ENCODE results near the gene DLST.

Gene DLST

GRCh38 chr14:74860899-74861733 is 20.6 kb upstream of the DLST start:
- peak; percentile 91 to 99 for DNase-seq (ENCODE audit: low read depth in 2 of 2, low spot score in 1 of 2)

GRCh38 chr14:74861734-74862090 is 20.0 kb upstream of the DLST start:
- DNase-seq (ENCODE audit: low read depth in 2 of 2, low spot score in 1 of 2) = no peak

- no peak for DNase-seq (ENCODE audit: low read depth in 2 of 2, low spot score in 1 of 2)
Observed at GRCh38 chr14:74863274-74863673, 18.4 kb upstream of the DLST start.

- DNase-seq (ENCODE audit: low read depth in 2 of 2, low spot score in 1 of 2) = no peak
Observed at GRCh38 chr14:74864198-74864597, 17.5 kb upstream of the DLST start.

- no peak for DNase-seq (ENCODE audit: low read depth in 2 of 2, low spot score in 1 of 2)
Observed at GRCh38 chr14:74865156-74865555, 16.6 kb upstream of the DLST start.

GRCh38 chr14:74866708-74867389 is 14.9 kb upstream of the DLST start:
- no peak for DNase-seq (ENCODE audit: low read depth in 2 of 2, low spot score in 1 of 2)

GRCh38 chr14:74867673-74868072 is 14.0 kb upstream of the DLST start:
- peak; percentile 31 to 40 for DNase-seq (ENCODE audit: low read depth in 2 of 2, low spot score in 1 of 2)

GRCh38 chr14:74868739-74869138 is 13.0 kb upstream of the DLST start:
- no peak for DNase-seq (ENCODE audit: low read depth in 2 of 2, low spot score in 1 of 2)

GRCh38 chr14:74871819-74872218 is 9.9 kb upstream of the DLST start:
- DNase-seq (ENCODE audit: low read depth in 2 of 2, low spot score in 1 of 2) = no peak

- no peak for DNase-seq (ENCODE audit: low read depth in 2 of 2, low spot score in 1 of 2)
Observed at GRCh38 chr14:74875204-74875603, 6.5 kb upstream of the DLST start.

- DNase-seq (ENCODE audit: low read depth in 2 of 2, low spot score in 1 of 2) = no peak
Observed at GRCh38 chr14:74875941-74876913, 5.5 kb upstream of the DLST start, which contains the start of gene PROX2. PROX2 (minus strand) TSS chr14:74876145; CDS start chr14:74863834, 12,311 bp downstream.

GRCh38 chr14:74879427-74880182 is 2.1 kb upstream of the DLST start:
- DNase-seq (ENCODE audit: low read depth in 2 of 2, low spot score in 1 of 2) = no peak

- DNase-seq (ENCODE audit: low read depth in 2 of 2, low spot score in 1 of 2) = no peak
Observed at GRCh38 chr14:74882103-74882920, 596 bp downstream of the DLST start.

GRCh38 chr14:74886001-74886400 is 4.3 kb downstream of the DLST start:
- no peak for DNase-seq (ENCODE audit: low read depth in 2 of 2, low spot score in 1 of 2)

- no peak for DNase-seq (ENCODE audit: low read depth in 2 of 2, low spot score in 1 of 2)
Observed at GRCh38 chr14:74888164-74889158, 6.7 kb downstream of the DLST start.

- DNase-seq (ENCODE audit: low read depth in 2 of 2, low spot score in 1 of 2) = no peak
Observed at GRCh38 chr14:74890262-74890661, 8.5 kb downstream of the DLST start.

- DNase-seq (ENCODE audit: low read depth in 2 of 2, low spot score in 1 of 2) = no peak
Observed at GRCh38 chr14:74891870-74892269, 10.2 kb downstream of the DLST start.

- DNase-seq (ENCODE audit: low read depth in 2 of 2, low spot score in 1 of 2) = no peak
Observed at GRCh38 chr14:74892745-74893144, 11.0 kb downstream of the DLST start.

Data from stimulated activated CD8-positive, alpha-beta memory T cell treated with anti-CD3 and anti-CD28 coated beads, Interleukin-4, amount 100 ng/mL, for 1 hour (primary cell).